Activated naive CD4-positive, alpha-beta T cell (primary cell): Measurements from ENCODE around the gene DGKI.

Source experiments
- DNase-seq, 4 experiments: peaks; one replicate each; lab custom pipeline; 2025; lab: John Stamatoyannopoulos, UW

The DGKI gene

GRCh38 chr7:137846827-137847567 lies at the start of gene DGKI:
Gene DGKI, minus strand, starts transcription at chr7:137846974.
- DNase-seq, result no peak

GRCh38 chr7:137895301-137896221 lies 48.8 kb upstream of the DGKI start:
- DNase-seq, result no peak

GRCh38 chr7:137893143-137893742 lies 46.5 kb upstream of the DGKI start:
- no peak for DNase-seq

- no peak for DNase-seq
These were observed 44.4 kb upstream of the DGKI start for GRCh38 chr7:137891016-137891655.

- no peak for DNase-seq
These were observed 43.7 kb upstream of the DGKI start for GRCh38 chr7:137890449-137890921.

- DNase-seq, result no peak
These were observed 41.5 kb upstream of the DGKI start for GRCh38 chr7:137888241-137888640.

- DNase-seq, result no peak
These were observed 40.0 kb upstream of the DGKI start for GRCh38 chr7:137886746-137887145.

GRCh38 chr7:137886281-137886680 lies 39.5 kb upstream of the DGKI start:
- DNase-seq, result no peak

GRCh38 chr7:137885678-137886077 lies 38.9 kb upstream of the DGKI start:
- no peak for DNase-seq

- no peak for DNase-seq
These were observed 36.0 kb upstream of the DGKI start for GRCh38 chr7:137882806-137883205.

GRCh38 chr7:137882261-137882668 lies 35.5 kb upstream of the DGKI start:
- no peak for DNase-seq

GRCh38 chr7:137881607-137882260 lies 35.0 kb upstream of the DGKI start:
- no peak for DNase-seq

- DNase-seq, result no peak
These were observed 33.7 kb upstream of the DGKI start for GRCh38 chr7:137880432-137880831.

- DNase-seq, result no peak
These were observed 32.8 kb upstream of the DGKI start for GRCh38 chr7:137879357-137880158.

GRCh38 chr7:137878333-137878961 lies 31.7 kb upstream of the DGKI start:
- no peak for DNase-seq

GRCh38 chr7:137877027-137877675 lies 30.4 kb upstream of the DGKI start:
- DNase-seq, result no peak

- no peak for DNase-seq
These were observed 29.0 kb upstream of the DGKI start for GRCh38 chr7:137875746-137876145.

- no peak for DNase-seq
These were observed 27.4 kb upstream of the DGKI start for GRCh38 chr7:137873979-137874777.

- no peak for DNase-seq
These were observed 26.8 kb upstream of the DGKI start for GRCh38 chr7:137873524-137873923.
